Fibroblast of mammary gland (primary cell): ENCODE measurements around the gene TSPO2.

Source experiments
- DNase-seq: peaks from one replicate; pipeline ENCODE4 v3.0.0-alpha.2; 2010; ENCODE audit warnings: low read depth
- H3K4me3 ChIP-seq: 2 replicates; pipeline ENCODE4 v1.5.1; 2011; ENCODE audit warnings: low read depth, mild to moderate bottlenecking, low read length, moderate library complexity; ENCODE audit not compliant: control insufficient read depth
- TF ChIP-seq, protein P1 (sequence below): conservative IDR thresholded peaks from 2 replicates; pipeline ENCODE4 v1.5.1; 2011; ENCODE audit warnings: low read depth, low read length, inconsistent platforms; ENCODE audit not compliant: control insufficient read depth, insufficient read depth

The TSPO2 gene

DNA sequence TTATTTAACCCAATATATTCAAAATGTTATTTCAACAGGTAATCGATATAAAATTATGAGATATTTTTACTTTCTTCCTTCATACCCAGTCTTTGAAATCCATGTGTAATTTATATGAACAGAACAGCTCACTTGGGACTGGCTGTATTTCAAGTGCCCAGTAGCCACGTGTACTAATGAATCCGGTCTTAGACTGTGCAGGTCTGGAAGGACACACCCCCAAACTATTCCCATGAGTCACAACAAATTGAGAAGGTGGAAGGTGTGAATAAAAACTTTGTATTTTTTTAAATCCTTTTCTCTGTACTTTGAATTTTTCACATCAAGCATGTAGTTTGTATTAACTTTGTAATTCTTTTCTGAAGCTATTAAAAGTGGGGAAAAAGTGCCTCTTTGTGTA is 6.1 kb upstream of the TSPO2 start:
- TF ChIP-seq, protein P1, sequence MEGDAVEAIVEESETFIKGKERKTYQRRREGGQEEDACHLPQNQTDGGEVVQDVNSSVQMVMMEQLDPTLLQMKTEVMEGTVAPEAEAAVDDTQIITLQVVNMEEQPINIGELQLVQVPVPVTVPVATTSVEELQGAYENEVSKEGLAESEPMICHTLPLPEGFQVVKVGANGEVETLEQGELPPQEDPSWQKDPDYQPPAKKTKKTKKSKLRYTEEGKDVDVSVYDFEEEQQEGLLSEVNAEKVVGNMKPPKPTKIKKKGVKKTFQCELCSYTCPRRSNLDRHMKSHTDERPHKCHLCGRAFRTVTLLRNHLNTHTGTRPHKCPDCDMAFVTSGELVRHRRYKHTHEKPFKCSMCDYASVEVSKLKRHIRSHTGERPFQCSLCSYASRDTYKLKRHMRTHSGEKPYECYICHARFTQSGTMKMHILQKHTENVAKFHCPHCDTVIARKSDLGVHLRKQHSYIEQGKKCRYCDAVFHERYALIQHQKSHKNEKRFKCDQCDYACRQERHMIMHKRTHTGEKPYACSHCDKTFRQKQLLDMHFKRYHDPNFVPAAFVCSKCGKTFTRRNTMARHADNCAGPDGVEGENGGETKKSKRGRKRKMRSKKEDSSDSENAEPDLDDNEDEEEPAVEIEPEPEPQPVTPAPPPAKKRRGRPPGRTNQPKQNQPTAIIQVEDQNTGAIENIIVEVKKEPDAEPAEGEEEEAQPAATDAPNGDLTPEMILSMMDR = no peak
- DNase-seq = no peak
- no peak overlapping the region for H3K4me3 ChIP-seq

DNA sequence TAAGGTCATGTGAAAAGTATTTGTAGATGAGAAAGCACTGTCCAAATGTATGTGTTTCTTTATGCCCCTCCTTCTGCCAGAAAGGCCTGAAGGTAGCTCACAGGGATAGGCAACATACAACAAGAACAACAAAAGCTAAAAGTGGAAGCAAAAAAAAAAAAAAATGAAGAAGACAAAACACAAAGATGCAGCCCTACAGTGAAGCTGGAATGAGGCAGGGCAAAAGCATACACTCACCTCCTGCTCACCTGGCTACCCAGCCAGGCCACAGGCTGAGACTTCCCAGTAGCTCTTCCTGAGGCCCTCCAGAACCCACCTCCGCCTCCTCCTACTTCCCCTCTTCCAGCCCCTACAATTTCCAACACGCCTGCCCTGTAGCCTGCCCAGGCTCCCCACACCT is 5.7 kb upstream of the TSPO2 start:
- H3K4me3 ChIP-seq = no peak overlapping the region
- TF ChIP-seq, protein P1 = no peak
- DNase-seq = no peak

GRCh38 chr6:41037107-41037900 is 5.0 kb upstream of the TSPO2 start:
- H3K4me3 ChIP-seq = no peak overlapping the region
- peak; percentile 52 for DNase-seq
- TF ChIP-seq, protein P1 = no peak

DNA sequence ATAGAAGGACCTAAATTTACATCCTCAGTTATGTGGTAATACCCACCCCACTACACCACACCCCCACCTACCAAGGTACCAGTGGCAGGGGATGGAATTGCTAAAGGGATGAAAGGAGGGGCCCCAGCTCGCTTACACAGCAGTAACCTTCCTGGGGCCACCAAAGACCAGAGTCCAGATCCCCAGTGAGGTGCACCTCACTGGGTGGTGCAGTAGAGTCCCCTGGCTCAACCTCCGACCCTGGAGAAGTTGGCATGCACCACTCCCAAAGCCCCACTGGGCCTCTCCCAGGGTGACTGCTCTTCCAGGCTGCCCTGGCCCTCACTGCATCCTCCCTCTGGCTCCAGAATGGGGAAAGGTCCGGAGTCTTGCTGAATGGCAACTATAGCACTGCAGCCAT is 4.1 kb upstream of the TSPO2 start:
- no peak overlapping the region for H3K4me3 ChIP-seq

GRCh38 chr6:41039060-41039998 is 2.9 kb upstream of the TSPO2 start, which contains the start of gene UNC5CL:
Gene UNC5CL, minus strand, starts transcription at chr6:41039221. Its CDS starts 4,147 bp downstream, at chr6:41035074.
- TF ChIP-seq, protein P1 = peak; percentile 76
- peak; percentile 15 for DNase-seq
- no peak within 1 kb of the TSS for H3K4me3 ChIP-seq

More for the DNA sequence above, 4.1 kb upstream of the TSPO2 start:
- TF ChIP-seq, protein P1 = no peak
- DNase-seq = no peak

GRCh38 chr6:41040101-41040939 is 1.9 kb upstream of the TSPO2 start:
- DNase-seq = peak; percentile 24
- TF ChIP-seq, protein P1 = no peak

More at GRCh38 chr6:41040101-41040939, 1.9 kb upstream of the TSPO2 start:
- no peak overlapping the region for H3K4me3 ChIP-seq
